Activated T-cell treated with anti-CD3 and anti-CD28 coated beads, Interleukin-2, amount 50 U/mL, for 24 hours (primary cell): ENCODE measurements around the gene LSM11.

ENCODE experiments used
- DNase-seq: peaks from one replicate; pipeline ENCODE4 v3.0.0-alpha.2; 2020
- H3K27ac Mint-ChIP-seq: 2 replicates; pipeline ENCODE4 v1.8.0; 2020; ENCODE audit warnings: mild to moderate bottlenecking, mixed read lengths
- H3K27me3 Mint-ChIP-seq: 2 replicates; pipeline ENCODE4 v1.8.0; 2020; ENCODE audit warnings: mixed read lengths
- H3K36me3 Mint-ChIP-seq: 2 replicates; pipeline ENCODE4 v1.8.0; 2020; ENCODE audit warnings: low read depth, mixed read lengths
- H3K4me1 Mint-ChIP-seq: 2 replicates; pipeline ENCODE4 v1.8.0; 2020; ENCODE audit warnings: low read depth, mixed read lengths
- H3K4me3 Mint-ChIP-seq: 2 replicates; pipeline ENCODE4 v1.8.0; 2020; ENCODE audit warnings: mild to moderate bottlenecking, moderate library complexity, mixed read lengths
- H3K9me3 Mint-ChIP-seq: 2 replicates; pipeline ENCODE4 v1.8.0; 2020; ENCODE audit warnings: mixed read lengths

Gene LSM11

GRCh38 chr5:157772127-157772526, 28.6 kb downstream of the LSM11 start:
- no peak for DNase-seq
- no peak overlapping the region for H3K27ac Mint-ChIP-seq
- H3K36me3 Mint-ChIP-seq = no peaks in the 10 kb centered on the region
- no peak overlapping the region for H3K4me3 Mint-ChIP-seq
- H3K9me3 Mint-ChIP-seq = no peaks in the 10 kb centered on the region
- peaks cover 5% of the 10 kb centered on the region for H3K4me1 Mint-ChIP-seq
- peaks cover 2% of the 10 kb centered on the region for H3K27me3 Mint-ChIP-seq

GRCh38 chr5:157778121-157778805, 34.8 kb downstream of the LSM11 start:
- Mint-ChIP-seq H3K27me3 (peaks cover 2% of the 10 kb centered on the region), H3K36me3 (no peaks in the 10 kb centered on the region), H3K27ac (no peak overlapping the region), H3K9me3 (no peaks in the 10 kb centered on the region), H3K4me3 (no peak overlapping the region), H3K4me1 (no peaks in the 10 kb centered on the region)
- no peak for DNase-seq

GRCh38 chr5:157779221-157779620, 35.7 kb downstream of the LSM11 start:
- Mint-ChIP-seq H3K9me3 (no peaks in the 10 kb centered on the region), H3K27me3 (no peaks in the 10 kb centered on the region), H3K4me3 (no peak overlapping the region), H3K27ac (no peak overlapping the region), H3K4me1 (no peaks in the 10 kb centered on the region), H3K36me3 (peaks cover 2% of the 10 kb centered on the region)
- DNase-seq = no peak

GRCh38 chr5:157785801-157786200, 42.3 kb downstream of the LSM11 start:
- no peaks in the 10 kb centered on the region for H3K9me3 Mint-ChIP-seq
- peaks cover 58% of the 10 kb centered on the region for H3K36me3 Mint-ChIP-seq

GRCh38 chr5:157793301-157793700, 49.8 kb downstream of the LSM11 start:
- Mint-ChIP-seq H3K27me3 (no peaks in the 10 kb centered on the region), H3K27ac (peak overlapping the region; percentile 84), H3K4me3 (no peak overlapping the region), H3K36me3 (peaks cover 76% of the 10 kb centered on the region), H3K9me3 (no peaks in the 10 kb centered on the region), H3K4me1 (peaks cover 27% of the 10 kb centered on the region)
- DNase-seq = no peak

More at GRCh38 chr5:157785801-157786200, 42.3 kb downstream of the LSM11 start:
- no peak overlapping the region for H3K27ac Mint-ChIP-seq
- no peak overlapping the region for H3K4me3 Mint-ChIP-seq
- DNase-seq = no peak
- no peaks in the 10 kb centered on the region for H3K27me3 Mint-ChIP-seq
- H3K4me1 Mint-ChIP-seq = peaks cover 4% of the 10 kb centered on the region

- Mint-ChIP-seq H3K27me3 (no peaks in the 10 kb centered on the region), H3K9me3 (no peaks in the 10 kb centered on the region), H3K4me1 (peaks cover 2% of the 10 kb centered on the region), H3K27ac (no peak overlapping the region), H3K36me3 (peaks cover 65% of the 10 kb centered on the region), H3K4me3 (no peak overlapping the region)
- no peak for DNase-seq
Measured at GRCh38 chr5:157799578-157799977, 56.1 kb downstream of the LSM11 start.

GRCh38 chr5:157800137-157800536, 56.6 kb downstream of the LSM11 start:
- peaks cover 1% of the 10 kb centered on the region for H3K4me1 Mint-ChIP-seq
- H3K27me3 Mint-ChIP-seq = no peaks in the 10 kb centered on the region
- H3K9me3 Mint-ChIP-seq = no peaks in the 10 kb centered on the region
- no peak for DNase-seq
- no peak overlapping the region for H3K27ac Mint-ChIP-seq
- no peak overlapping the region for H3K4me3 Mint-ChIP-seq
- H3K36me3 Mint-ChIP-seq = peaks cover 64% of the 10 kb centered on the region

- H3K36me3 Mint-ChIP-seq = peaks cover 74% of the 10 kb centered on the region
- no peak overlapping the region for H3K27ac Mint-ChIP-seq
- no peak for DNase-seq
- no peaks in the 10 kb centered on the region for H3K9me3 Mint-ChIP-seq
- H3K27me3 Mint-ChIP-seq = no peaks in the 10 kb centered on the region
- no peaks in the 10 kb centered on the region for H3K4me1 Mint-ChIP-seq
- no peak overlapping the region for H3K4me3 Mint-ChIP-seq
Measured at GRCh38 chr5:157802736-157803135, 59.2 kb downstream of the LSM11 start.

GRCh38 chr5:157808043-157808442, 64.5 kb downstream of the LSM11 start:
- H3K27ac Mint-ChIP-seq = no peak overlapping the region
- H3K36me3 Mint-ChIP-seq = peaks cover 92% of the 10 kb centered on the region
- no peak overlapping the region for H3K4me3 Mint-ChIP-seq
- no peaks in the 10 kb centered on the region for H3K27me3 Mint-ChIP-seq
- no peak for DNase-seq
- H3K9me3 Mint-ChIP-seq = no peaks in the 10 kb centered on the region
- H3K4me1 Mint-ChIP-seq = no peaks in the 10 kb centered on the region
